GM12872 (cell line): ENCODE data around the gene TSPAN7.

Experiments
- CTCF ChIP-seq: IDR thresholded peaks from 3 replicates; pipeline ENCODE4 v1.5.1; 2011; ENCODE audit warnings: low read depth, mild to moderate bottlenecking, low read length, moderate library complexity; ENCODE audit not compliant: insufficient read depth

TSPAN7 gene

GRCh38 chrX:38669428-38669827 lies 108.1 kb downstream of the TSPAN7 start:
- no peak for TF ChIP-seq CTCF

GRCh38 chrX:38672646-38673045 lies 111.3 kb downstream of the TSPAN7 start:
- TF ChIP-seq CTCF: no peak

GRCh38 chrX:38675856-38676255 lies 114.5 kb downstream of the TSPAN7 start:
- TF ChIP-seq CTCF: no peak

GRCh38 chrX:38678183-38678582 lies 116.8 kb downstream of the TSPAN7 start:
- TF ChIP-seq CTCF: no peak

GRCh38 chrX:38678821-38679220 lies 117.5 kb downstream of the TSPAN7 start:
- TF ChIP-seq CTCF: no peak

GRCh38 chrX:38679695-38680094 lies 118.4 kb downstream of the TSPAN7 start:
- no peak for TF ChIP-seq CTCF

- no peak for TF ChIP-seq CTCF
Measured at GRCh38 chrX:38682095-38682494, 120.8 kb downstream of the TSPAN7 start.

GRCh38 chrX:38692961-38693360 lies 131.6 kb downstream of the TSPAN7 start:
- TF ChIP-seq CTCF: no peak
